Endothelial cell of umbilical vein (primary cell): ENCODE measurements around the gene CLNK. TPM values are rescaled to one million over a fixed set of nuclear protein-coding genes. Genes with fewer than 3 reads are reported as not detected.
A peak's percentile ranks its signal among the peaks of the same experiment; 100 is the strongest.

Experiments used
- Bru-seq: library from RNA; stranded (reverse); fragments of 400-500 nt; gene quantifications from one replicate; lab custom pipeline; 2021; lab: Mats Ljungman, UMichigan
- BruChase-seq, 2 experiments: library from RNA; stranded (reverse); fragments of 400-500 nt; gene quantifications; one replicate each; lab custom pipeline; 2021; lab: Mats Ljungman, UMichigan
- BruUV-seq: library from RNA; stranded (reverse); fragments of 400-500 nt; replicated peaks from 2 replicates; lab custom pipeline; 2021; lab: Mats Ljungman, UMichigan
- CTCF ChIA-PET: fragments of 300-600, 350-600 bp; sonication (Branson Sonifier 250); formaldehyde crosslinking; loops from one replicate; lab custom pipeline; 2021; ENCODE audit warnings: antibody characterized with exemption, inconsistent platforms; lab: Charles Lee
- POLR2A ChIA-PET: fragments of 300-600, 350-600 bp; sonication (Branson Sonifier 250); formaldehyde crosslinking; loops from one replicate; lab custom pipeline; 2021; ENCODE audit warnings: antibody characterized with exemption, inconsistent platforms; lab: Charles Lee
- DNase-seq: peaks from one replicate; pipeline ENCODE4 v3.0.0-alpha.2; 2011; ENCODE audit warnings: low read depth, low spot score
- FAIRE-seq: peaks from 2 replicates; lab custom pipeline; 2011; peaks lifted over from hg19 to GRCh38; lab: Jason Lieb, UNC
- H2AFZ ChIP-seq: 2 replicates; pipeline ENCODE4 v1.6.0; 2012; ENCODE audit warnings: low read depth, low read length, control low read depth, inconsistent platforms
- H3K27ac ChIP-seq: 2 replicates; pipeline ENCODE4 v1.5.1; 2011; ENCODE audit warnings: low read depth, mild to moderate bottlenecking, control low read depth, low read length, moderate library complexity; ENCODE audit not compliant: insufficient read depth
- H3K27me3 ChIP-seq, 2 experiments: 2 replicates each; pipeline versions ENCODE4 v1.6.0 to v1.6.1; 2011; ENCODE audit warnings: low read length in 2 of 2, mixed read lengths in 1 of 2; ENCODE audit not compliant: control insufficient read depth in 2 of 2, insufficient read depth in 2 of 2
- H3K36me3 ChIP-seq, 2 experiments: 2 replicates in 1 of 2; 3 replicates in 1 of 2; pipeline ENCODE4 v1.5.1; 2011; ENCODE audit warnings: low read length in 2 of 2, mild to moderate bottlenecking in 1 of 2, moderate library complexity in 1 of 2; ENCODE audit not compliant: control insufficient read depth in 2 of 2, insufficient read depth in 2 of 2; ENCODE audit errors: extremely low read depth in 1 of 2
- H3K4me1 ChIP-seq: 3 replicates; pipeline ENCODE4 v1.5.1; 2011; ENCODE audit warnings: mild to moderate bottlenecking, low read length; ENCODE audit not compliant: control insufficient read depth, insufficient read depth; ENCODE audit errors: extremely low read depth
- H3K4me2 ChIP-seq: 2 replicates; pipeline ENCODE4 v1.6.1; 2011; ENCODE audit warnings: low read length, control low read depth, mixed read lengths; ENCODE audit not compliant: insufficient read depth
- H3K4me3 ChIP-seq, 3 experiments: fragments of 200-600 bp in 1 of 3; sonication (generic), shearing (Covaris generic) in 1 of 3; replicated peaks in 1 of 3; 2 replicates each; pipeline ENCODE4 v1.5.1; 2011 to 2016; ENCODE audit warnings: control low read depth in 3 of 3, low read length in 3 of 3, mild to moderate bottlenecking in 2 of 3, inconsistent platforms in 1 of 3, low read depth in 1 of 3, moderate library complexity in 1 of 3; ENCODE audit not compliant: insufficient read depth in 1 of 3
- H3K79me2 ChIP-seq: 2 replicates; pipeline ENCODE4 v1.6.0; 2012; ENCODE audit warnings: low read length, inconsistent platforms; ENCODE audit not compliant: control insufficient read depth, insufficient read depth
- H3K9ac ChIP-seq: replicated peaks from 2 replicates; pipeline ENCODE3; 2011; ENCODE audit warnings: low read length, control low read depth; ENCODE audit not compliant: insufficient read depth; ENCODE audit errors: extremely low read depth
- H3K9me1 ChIP-seq: replicated peaks from 3 replicates; pipeline ENCODE4 v1.6.0; 2011; ENCODE audit warnings: mild to moderate bottlenecking, low read length; ENCODE audit not compliant: control insufficient read depth, insufficient read depth; ENCODE audit errors: extremely low read depth
- H3K9me3 ChIP-seq: replicated peaks from 2 replicates; pipeline ENCODE4 v1.5.1; 2012; ENCODE audit warnings: low read length, inconsistent platforms; ENCODE audit not compliant: control insufficient read depth, insufficient read depth
- H4K20me1 ChIP-seq: replicated peaks from 2 replicates; pipeline ENCODE3; 2011; ENCODE audit warnings: mild to moderate bottlenecking, low read length; ENCODE audit not compliant: control insufficient read depth, insufficient read depth; ENCODE audit errors: extremely low read depth
- EZH2 ChIP-seq: IDR thresholded peaks from 2 replicates; pipeline ENCODE4 v1.6.1; 2012; ENCODE audit warnings: borderline replicate concordance, low read depth, mild to moderate bottlenecking, moderate library complexity, low read length, inconsistent platforms; ENCODE audit not compliant: severe bottlenecking
- FOS ChIP-seq: IDR thresholded peaks from 2 replicates; pipeline ENCODE4 v1.6.1; 2011; ENCODE audit warnings: mild to moderate bottlenecking, low read length, moderate library complexity, borderline replicate concordance; ENCODE audit not compliant: insufficient read depth
- GATA2 ChIP-seq: IDR thresholded peaks from 2 replicates; pipeline ENCODE4 v1.7.0; 2011; ENCODE audit warnings: low read depth, mild to moderate bottlenecking, moderate library complexity, mixed read lengths, low read length; ENCODE audit not compliant: insufficient read length, insufficient read depth
- JUN ChIP-seq: IDR thresholded peaks from 2 replicates; pipeline ENCODE4 v1.6.1; 2011; ENCODE audit warnings: borderline replicate concordance, low read depth; ENCODE audit not compliant: insufficient read length, insufficient read depth
- MYC ChIP-seq: IDR thresholded peaks from one replicate; pipeline ENCODE4 v1.6.1; 2011; ENCODE audit warnings: mild to moderate bottlenecking, low read depth, low read length
- POLR2A ChIP-seq: IDR thresholded peaks from 2 replicates; pipeline ENCODE4 v1.6.1; 2012; ENCODE audit warnings: low read depth, mild to moderate bottlenecking, control low read depth, low read length
- POLR2AphosphoS5 ChIP-seq: IDR thresholded peaks from 2 replicates; pipeline ENCODE4 v1.6.1; 2012; ENCODE audit warnings: low read depth, mild to moderate bottlenecking, control low read depth, low read length, moderate library complexity; ENCODE audit not compliant: insufficient read depth
- dilution Hi-C: fragments of 300-500 bp; cut with MboI; formaldehyde crosslinking; loops from one replicate; pipeline ENCODE4 v1.15.0; 2019; ENCODE audit warnings: low sequenced_read_pairs; ENCODE audit not compliant: extremely low pct_ligation_motif_present
- intact Hi-C: fragments of 100-400 bp; cut with micrococcal nuclease; formaldehyde crosslinking; loops from one replicate; pipeline ENCODE4 v1.10.0; 2022
- long read RNA-seq: library from polyadenylated mRNA; stranded (forward); transcript quantifications from one replicate; pipeline ENCODE4 v2.0.0, GENCODE V29; 2021
- polyA minus RNA-seq, 3 experiments: library from RNA; depleted of rRNA, polyadenylated mRNA; stranded (reverse); fragments of >200 nt; gene quantifications; 1 replicate in 1 of 3; 2 replicates in 2 of 3; pipeline ENCODE4 v1.2.3, GENCODE V29; 2011
- polyA plus RNA-seq, 4 experiments: library from polyadenylated mRNA; depleted of rRNA in 3 of 4; stranded (reverse) in 3 of 4; unstranded in 1 of 4; fragments of >200 nt; gene quantifications; 2 replicates each; pipeline versions ENCODE4 v1.2.1 to v1.2.3, GENCODE V29; 2011 to 2012; ENCODE audit warnings: missing spikeins in 1 of 4
- total RNA-seq: library from RNA; stranded (reverse); gene quantifications from 2 replicates; pipeline ENCODE4 v1.2.3, GENCODE V29; 2021
- TF ChIP-seq, protein P1 (sequence below): IDR thresholded peaks from 2 replicates; pipeline ENCODE4 v1.6.1; 2011; ENCODE audit not compliant: insufficient read depth, insufficient read length
- TF ChIP-seq, protein P2 (sequence below), 2 donors: IDR thresholded peaks; 1 replicate in 1 of 2; 2 replicates in 1 of 2; pipeline ENCODE4 v1.5.1; 2011; ENCODE audit warnings: low read length in 2 of 2, mild to moderate bottlenecking in 2 of 2, moderate library complexity in 2 of 2, control low read depth in 1 of 2, inconsistent platforms in 1 of 2, low read depth in 1 of 2; ENCODE audit not compliant: insufficient read depth in 1 of 2; ENCODE audit errors: extremely low read depth in 1 of 2

Gene CLNK, protein sequence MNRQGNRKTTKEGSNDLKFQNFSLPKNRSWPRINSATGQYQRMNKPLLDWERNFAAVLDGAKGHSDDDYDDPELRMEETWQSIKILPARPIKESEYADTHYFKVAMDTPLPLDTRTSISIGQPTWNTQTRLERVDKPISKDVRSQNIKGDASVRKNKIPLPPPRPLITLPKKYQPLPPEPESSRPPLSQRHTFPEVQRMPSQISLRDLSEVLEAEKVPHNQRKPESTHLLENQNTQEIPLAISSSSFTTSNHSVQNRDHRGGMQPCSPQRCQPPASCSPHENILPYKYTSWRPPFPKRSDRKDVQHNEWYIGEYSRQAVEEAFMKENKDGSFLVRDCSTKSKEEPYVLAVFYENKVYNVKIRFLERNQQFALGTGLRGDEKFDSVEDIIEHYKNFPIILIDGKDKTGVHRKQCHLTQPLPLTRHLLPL
- total RNA-seq: not detected in 2 replicates
- not detected in 2 replicates for polyA plus RNA-seq
- not detected in 2 replicates for polyA plus RNA-seq (2011; cell fraction: cytosol; rRNA removed)
- polyA plus RNA-seq (2011; cell fraction: nucleus; rRNA removed): not detected in 2 replicates
- not detected in 2 replicates for polyA plus RNA-seq (2012)
- polyA minus RNA-seq: not detected in 2 replicates
- not detected for polyA minus RNA-seq (2011; cell fraction: cytosol; rRNA and poly(A)+ RNA removed)
- polyA minus RNA-seq (2011; cell fraction: nucleus; rRNA and poly(A)+ RNA removed): not detected in 2 replicates
- Bru-seq, nascent RNA: percentile 4 among the genes with signal in this experiment
- not detected for BruChase-seq, experiment 1, labeled RNA remaining after a 6-hour chase
- percentile 1 among the genes with signal in this experiment for BruChase-seq, experiment 2, labeled RNA remaining after a 2-hour chase
- long read RNA-seq: 0 reads

DNA sequence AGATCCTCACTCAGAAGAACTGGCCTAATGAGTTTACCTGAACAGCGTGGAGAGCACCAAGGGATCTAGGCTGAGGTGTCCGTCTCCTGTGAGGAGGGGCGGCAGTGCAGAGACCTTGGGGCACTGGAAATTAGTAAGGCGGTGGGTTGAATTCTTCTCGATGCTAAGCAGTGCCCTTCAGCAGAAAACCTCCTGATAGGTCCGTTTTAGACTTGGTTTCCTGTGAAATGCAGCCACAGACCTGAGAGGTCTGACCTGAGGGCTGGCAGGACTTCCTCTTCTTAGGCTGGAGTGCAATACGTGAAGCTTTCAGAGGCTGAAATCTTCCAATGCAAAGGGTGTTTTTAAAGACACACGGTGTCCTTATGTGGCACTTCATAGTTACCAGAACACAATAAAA, at the start of gene CLNK:
Gene CLNK, minus strand, starts transcription at position 138 of the 400 bp plus-strand sequence. CDS start 16,899 bp downstream, outside the sequence.
- no peaks in the 10 kb centered on the region for H4K20me1 ChIP-seq
- no peaks in the 10 kb centered on the region for H3K4me1 ChIP-seq
- DNase-seq: no peak
- H3K9me1 ChIP-seq: no peaks in the 10 kb centered on the region
- no peak for FAIRE-seq
- no TSS peak for BruUV-seq
- H3K27me3 ChIP-seq: peaks cover 0 to 2% of the 10 kb centered on the region in 2 experiments
- ChIA-PET CTCF (no interaction called here), POLR2A (no interaction called here)
- no peak within 1 kb of the TSS for H3K4me3 ChIP-seq
- H3K79me2 ChIP-seq: no peaks in the 10 kb centered on the region
- no peak within 1 kb of the TSS for H2AFZ ChIP-seq
- no peak within 1 kb of the TSS for H3K27ac ChIP-seq
- H3K9ac ChIP-seq: no peak within 1 kb of the TSS
- dilution Hi-C loops (no loop called here), intact Hi-C loops (no loop called here)
- TF ChIP-seq EZH2 (no peak), POLR2A (no peak), POLR2AphosphoS5 (no peak), GATA2 (no peak), JUN (no peak), FOS (no peak), MYC (no peak)
- TF ChIP-seq, protein P1, sequence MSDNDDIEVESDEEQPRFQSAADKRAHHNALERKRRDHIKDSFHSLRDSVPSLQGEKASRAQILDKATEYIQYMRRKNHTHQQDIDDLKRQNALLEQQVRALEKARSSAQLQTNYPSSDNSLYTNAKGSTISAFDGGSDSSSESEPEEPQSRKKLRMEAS: no peak
- TF ChIP-seq, protein P2, sequence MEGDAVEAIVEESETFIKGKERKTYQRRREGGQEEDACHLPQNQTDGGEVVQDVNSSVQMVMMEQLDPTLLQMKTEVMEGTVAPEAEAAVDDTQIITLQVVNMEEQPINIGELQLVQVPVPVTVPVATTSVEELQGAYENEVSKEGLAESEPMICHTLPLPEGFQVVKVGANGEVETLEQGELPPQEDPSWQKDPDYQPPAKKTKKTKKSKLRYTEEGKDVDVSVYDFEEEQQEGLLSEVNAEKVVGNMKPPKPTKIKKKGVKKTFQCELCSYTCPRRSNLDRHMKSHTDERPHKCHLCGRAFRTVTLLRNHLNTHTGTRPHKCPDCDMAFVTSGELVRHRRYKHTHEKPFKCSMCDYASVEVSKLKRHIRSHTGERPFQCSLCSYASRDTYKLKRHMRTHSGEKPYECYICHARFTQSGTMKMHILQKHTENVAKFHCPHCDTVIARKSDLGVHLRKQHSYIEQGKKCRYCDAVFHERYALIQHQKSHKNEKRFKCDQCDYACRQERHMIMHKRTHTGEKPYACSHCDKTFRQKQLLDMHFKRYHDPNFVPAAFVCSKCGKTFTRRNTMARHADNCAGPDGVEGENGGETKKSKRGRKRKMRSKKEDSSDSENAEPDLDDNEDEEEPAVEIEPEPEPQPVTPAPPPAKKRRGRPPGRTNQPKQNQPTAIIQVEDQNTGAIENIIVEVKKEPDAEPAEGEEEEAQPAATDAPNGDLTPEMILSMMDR (IDR thresholded peaks at IDR 0.05; ENCODE audit: extremely low read depth in 1 of 2, insufficient read depth in 1 of 2, low read depth in 1 of 2, low read length in 2 of 2): no peak
- no peaks in the 10 kb centered on the region for H3K9me3 ChIP-seq
- H3K36me3 ChIP-seq: no peaks in the 10 kb centered on the region
- no peak within 1 kb of the TSS for H3K4me2 ChIP-seq
